Neural progenitor cell (in vitro differentiated cells): ENCODE measurements around the gene WEE2.

Source experiments
- CTCF ChIP-seq: fragments of 200-600 bp; sonication (generic); IDR thresholded peaks from 2 replicates; pipeline ENCODE4 v1.5.1; 2017; ENCODE audit warnings: antibody characterized with exemption, mild to moderate bottlenecking
- EZH2 ChIP-seq: fragments of 200-600 bp; sonication (generic); IDR thresholded peaks from 2 replicates; pipeline ENCODE4 v1.6.1; 2017; ENCODE audit warnings: antibody characterized with exemption, mild to moderate bottlenecking, moderate library complexity
- EZH2phosphoT487 ChIP-seq: fragments of 200-600 bp; sonication (generic); IDR thresholded peaks from 2 replicates; pipeline ENCODE4 v1.6.1; 2017; ENCODE audit warnings: antibody characterized with exemption

- TF ChIP-seq CTCF (no peak), EZH2 (no peak), EZH2phosphoT487 (no peak)
Measured at GRCh38 chr7:141701489-141702046, 6.6 kb upstream of the WEE2 start.
